HG03469 (cell line): Measurements from ENCODE around the gene GABRA5.

ENCODE experiments used
- ATAC-seq: cut with Tn5 transposase; IDR thresholded peaks from one replicate; pipeline ENCODE4 v1.9.1; 2021; ENCODE audit warnings: mild to moderate bottlenecking, moderate library complexity, moderate number of reproducible peaks; ENCODE audit not compliant: unreplicated experiment

GABRA5 gene

DNA sequence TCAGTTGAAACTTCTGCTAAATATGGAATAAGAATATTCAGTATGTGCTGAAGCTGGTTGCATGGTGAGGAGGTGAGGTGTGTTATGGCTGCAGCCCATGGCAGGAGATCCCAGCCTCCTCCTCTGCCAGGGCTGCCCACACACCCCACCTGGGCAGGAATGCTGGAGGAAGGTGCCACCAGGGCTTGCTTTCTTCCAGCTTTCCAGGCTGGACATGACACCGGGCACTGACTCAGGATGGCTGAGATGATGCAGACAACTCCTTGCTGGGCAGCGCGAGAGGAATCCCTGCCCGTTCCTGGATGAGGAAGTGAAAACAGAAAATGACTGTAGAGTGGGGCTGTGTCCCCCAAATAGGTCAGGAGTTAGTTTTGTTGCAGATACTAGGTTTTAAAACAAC is 118.2 kb downstream of the GABRA5 start:
- ATAC-seq: no peak

GRCh38 chr15:26996250-26996649 is 129.4 kb downstream of the GABRA5 start:
- no peak for ATAC-seq
